HCEC 1CT (cell line): Measurements from ENCODE around the gene HADHA.
"Not testable (repeated sequence)": the region's sequence is repeated elsewhere in the genome, so short reads cannot be mapped to it uniquely, and the experiment has no call there.

Experiments used
- DNase-seq: peaks from one replicate; pipeline ENCODE4 v3.0.0-alpha.2; 2017

HADHA gene

GRCh38 chr2:26244309-26245230 is at the start of gene HADHA, which contains the start of gene HADHB:
Gene HADHA (minus strand): TSS chr2:26244632. CDS start chr2:26244596, 36 bp downstream.
Gene HADHB (plus strand): TSS chr2:26244939. CDS start chr2:26254255, 9,316 bp downstream.
- peak; percentile 93 for DNase-seq

DNA sequence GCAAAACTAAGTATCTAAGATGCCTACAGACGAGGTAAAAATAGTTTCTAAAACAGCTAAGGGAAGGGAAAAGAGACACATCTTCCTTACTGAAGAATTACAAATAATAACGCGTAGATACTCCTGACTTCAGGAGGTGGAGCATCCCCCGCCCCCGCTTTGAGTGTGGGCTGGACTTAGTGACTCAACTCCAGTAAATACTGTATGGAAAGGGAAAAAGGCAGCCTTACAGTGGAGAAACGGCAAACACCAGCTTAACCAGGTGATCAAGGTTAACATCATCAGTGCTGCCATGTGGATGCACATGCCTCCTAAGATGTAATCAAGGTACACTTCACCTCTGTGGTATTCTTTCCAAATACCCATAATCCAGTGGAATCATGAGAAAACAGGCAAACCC is 48.2 kb upstream of the HADHA start:
- no peak for DNase-seq

GRCh38 chr2:26290001-26290400 is 45.6 kb upstream of the HADHA start:
- DNase-seq: no peak

GRCh38 chr2:26285931-26286330 is 41.5 kb upstream of the HADHA start:
- DNase-seq: no peak

- peak; percentile 72 for DNase-seq
Observed at GRCh38 chr2:26284132-26284531, 39.7 kb upstream of the HADHA start.

GRCh38 chr2:26283606-26284005 is 39.2 kb upstream of the HADHA start:
- no peak for DNase-seq

GRCh38 chr2:26281226-26281625 is 36.8 kb upstream of the HADHA start:
- no peak for DNase-seq

DNA sequence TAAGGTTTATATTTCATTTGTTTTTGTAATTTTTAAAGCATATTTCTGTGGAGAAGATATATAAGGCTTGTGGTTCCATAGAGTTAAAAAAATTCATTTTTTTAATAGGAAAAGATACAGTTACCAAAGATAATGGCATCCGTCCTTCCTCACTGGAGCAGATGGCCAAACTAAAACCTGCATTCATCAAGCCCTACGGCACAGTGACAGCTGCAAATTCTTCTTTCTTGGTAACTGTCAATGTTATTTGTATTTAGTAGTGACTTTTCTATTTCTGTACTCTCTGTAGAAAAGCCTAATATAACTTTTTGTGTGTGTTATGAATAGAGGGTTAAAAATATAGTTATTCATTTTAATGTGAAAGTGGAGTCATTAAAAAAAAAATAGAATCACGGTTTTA is 35.5 kb upstream of the HADHA start:
- no peak for DNase-seq

GRCh38 chr2:26276484-26277227 is 32.2 kb upstream of the HADHA start:
- DNase-seq: no peak

- DNase-seq: peak; percentile 90
Observed at GRCh38 chr2:26274058-26274613, 29.7 kb upstream of the HADHA start.

DNA sequence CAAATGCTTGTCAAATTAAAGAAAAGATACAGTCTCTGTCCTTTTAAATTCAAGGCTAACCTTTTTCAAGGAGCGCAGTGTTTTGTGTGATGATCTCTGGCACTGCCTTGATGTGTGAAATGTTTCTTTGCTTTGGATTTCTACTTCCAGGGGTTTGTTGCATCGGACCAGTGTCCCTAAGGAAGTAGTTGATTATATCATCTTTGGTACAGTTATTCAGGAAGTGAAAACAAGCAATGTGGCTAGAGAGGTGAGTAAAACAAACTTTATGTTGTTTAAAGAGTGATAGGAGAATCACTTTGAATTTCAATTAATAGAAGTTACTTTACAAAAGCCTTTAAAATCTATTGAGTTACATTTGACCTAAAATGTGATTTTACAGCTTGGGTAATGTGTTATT is 29.1 kb upstream of the HADHA start:
- DNase-seq: no peak

GRCh38 chr2:26270373-26270772 is 25.9 kb upstream of the HADHA start:
- DNase-seq: peak; percentile 3

DNA sequence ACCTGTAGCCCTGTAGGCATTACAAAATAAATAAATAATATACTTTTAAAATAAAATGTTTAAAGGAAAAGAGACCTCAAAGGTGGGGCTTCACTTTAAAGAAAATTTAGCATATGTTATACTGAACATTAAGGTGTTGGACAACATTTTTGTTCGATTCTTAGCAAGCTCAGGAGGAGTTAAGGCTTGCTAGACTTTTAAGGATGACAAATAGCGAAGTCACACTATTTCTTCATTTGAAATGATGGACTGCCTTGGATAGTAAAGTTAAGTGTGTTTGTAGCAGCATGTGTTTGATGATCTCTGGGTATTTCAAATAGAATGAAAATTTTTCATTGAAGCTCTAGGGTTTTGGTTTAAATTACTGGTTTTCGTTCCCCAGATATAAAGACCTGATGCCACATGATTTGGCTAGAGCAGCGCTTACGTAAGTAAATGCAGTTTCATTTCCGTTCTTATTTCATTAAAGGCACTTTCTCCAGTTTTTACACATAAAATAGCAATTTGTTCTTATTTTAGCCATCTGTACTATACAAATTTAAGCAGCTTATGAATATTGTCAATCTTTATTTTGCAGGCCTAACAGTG is 25.2 kb upstream of the HADHA start:
- DNase-seq: peak; percentile 62

DNA sequence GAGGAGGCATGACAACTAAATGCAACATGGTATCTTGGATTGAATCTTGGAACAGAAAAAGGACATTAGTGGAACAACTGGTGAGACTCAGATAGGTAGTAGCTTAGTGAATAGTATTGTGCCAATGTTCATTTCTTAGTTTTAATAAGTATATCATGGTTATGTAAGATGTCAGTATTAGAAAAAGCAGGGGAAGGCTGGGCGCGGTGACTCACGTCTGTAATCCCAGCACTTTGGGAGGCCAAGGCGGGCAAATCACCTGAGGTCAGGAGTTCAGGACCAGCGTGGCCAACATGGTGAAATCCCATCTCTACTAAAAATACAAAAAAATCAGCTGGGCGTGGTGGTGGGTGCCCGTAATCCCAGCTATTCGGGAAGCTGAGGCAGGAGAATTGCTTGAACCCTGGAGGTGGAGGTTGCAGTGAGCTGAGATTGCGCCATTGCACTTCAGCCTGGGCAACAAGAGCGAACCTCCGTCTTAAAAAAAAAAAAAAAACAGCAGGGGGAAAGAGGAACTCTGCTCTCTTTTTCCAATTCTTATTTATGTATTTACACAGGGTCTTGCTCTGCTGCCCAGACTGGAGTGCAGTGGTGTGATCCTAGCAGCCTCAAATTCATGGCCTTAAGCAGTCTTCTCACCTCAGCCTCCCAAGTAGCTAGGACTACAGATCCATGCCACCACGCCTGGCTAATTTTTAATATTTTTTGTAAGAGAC is 24.4 kb upstream of the HADHA start:
- not testable (repeated sequence) for DNase-seq

GRCh38 chr2:26268213-26268612 is 23.8 kb upstream of the HADHA start:
- no peak for DNase-seq

DNA sequence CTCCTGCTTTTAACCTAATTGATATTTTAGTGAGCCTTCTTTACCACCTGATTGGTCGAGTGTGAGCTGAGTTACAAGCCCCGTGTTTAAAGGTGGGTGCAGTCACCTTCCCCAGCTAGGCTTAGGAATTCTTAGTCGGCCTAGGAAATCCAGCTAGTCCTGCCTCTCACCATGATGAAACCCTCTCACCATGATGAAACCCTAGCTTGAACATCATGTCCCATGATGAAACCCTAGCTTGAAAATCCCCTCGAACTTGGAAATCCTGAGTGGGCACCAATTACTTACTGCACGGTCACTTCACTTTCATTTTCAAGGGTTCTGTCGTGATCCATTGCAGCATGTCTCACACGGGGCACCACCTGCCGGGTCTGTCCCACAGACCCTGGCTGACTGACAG is 14.4 kb upstream of the HADHA start:
- not testable (repeated sequence) for DNase-seq

DNA sequence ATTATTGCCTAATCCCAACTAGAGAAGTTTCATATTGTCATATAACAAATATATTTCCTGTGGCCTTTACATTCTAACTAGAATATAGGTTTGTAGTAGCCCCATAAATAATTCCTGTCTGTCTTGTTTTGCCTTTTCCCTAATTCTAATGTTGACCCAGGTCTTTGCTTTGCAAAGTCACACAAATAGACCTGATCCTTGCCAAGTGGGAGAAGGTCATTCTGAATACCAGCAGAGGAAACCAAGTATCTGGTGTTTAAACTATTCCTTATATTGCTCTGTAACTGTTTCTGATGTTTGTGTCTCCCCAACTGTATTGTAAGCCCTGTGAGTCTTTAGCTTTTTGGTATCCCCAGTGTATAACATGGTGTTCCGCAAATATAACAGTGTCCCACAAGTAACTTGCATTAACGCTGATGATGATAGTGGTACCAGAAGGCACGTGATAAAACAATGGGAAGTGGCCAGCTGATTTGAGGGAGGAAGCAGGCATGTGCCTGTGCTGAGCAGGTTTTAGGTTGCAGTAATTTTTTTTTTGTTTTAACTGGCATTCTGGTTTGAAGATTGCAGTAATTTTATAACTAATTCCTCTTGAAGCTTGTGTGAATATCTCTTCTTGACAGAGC is 11.4 kb upstream of the HADHA start:
- DNase-seq: no peak

DNA sequence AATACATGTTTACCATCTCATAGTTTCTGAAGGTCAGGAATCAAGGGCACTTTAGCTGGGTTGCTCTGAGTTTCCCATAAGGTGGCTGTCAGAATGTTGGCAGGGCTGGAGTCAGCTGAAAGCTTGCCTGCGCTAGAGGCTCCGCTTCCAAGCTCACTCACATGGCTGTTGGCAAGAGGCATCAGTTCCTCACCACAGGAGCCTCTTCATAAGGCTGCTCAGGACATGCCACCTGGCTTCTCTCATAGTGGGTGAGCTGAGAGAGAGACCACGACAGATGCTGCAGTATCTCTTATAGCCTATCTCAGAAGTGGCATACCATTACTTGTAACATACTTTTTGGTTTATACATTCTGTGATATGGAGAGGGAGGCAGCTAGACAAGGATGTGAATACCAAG is 7.5 kb upstream of the HADHA start:
- no peak for DNase-seq

GRCh38 chr2:26249625-26250024 is 5.2 kb upstream of the HADHA start:
- no peak for DNase-seq

DNA sequence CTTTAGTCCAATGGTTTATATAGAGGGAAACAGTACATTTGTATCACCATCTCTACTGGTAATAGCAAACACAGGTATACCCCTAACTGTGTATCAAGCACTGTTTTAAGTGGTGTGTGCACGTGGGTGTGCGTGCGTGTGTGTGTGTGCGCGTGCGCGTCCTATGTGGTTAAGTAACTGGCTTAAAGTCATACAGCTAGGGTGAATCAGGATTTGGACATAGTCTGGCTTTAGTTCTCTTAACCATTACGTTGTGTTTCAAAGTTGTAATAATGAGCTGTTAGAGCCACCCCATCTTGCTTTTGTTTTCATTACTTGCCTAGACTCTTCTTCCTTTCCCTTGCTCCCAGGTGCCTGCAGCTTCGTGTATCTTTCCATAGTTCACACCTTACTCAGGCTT is 2.4 kb upstream of the HADHA start:
- peak; percentile 7 for DNase-seq

- peak; percentile 24 for DNase-seq
Observed at GRCh38 chr2:26245810-26246209, 1.4 kb upstream of the HADHA start.

DNA sequence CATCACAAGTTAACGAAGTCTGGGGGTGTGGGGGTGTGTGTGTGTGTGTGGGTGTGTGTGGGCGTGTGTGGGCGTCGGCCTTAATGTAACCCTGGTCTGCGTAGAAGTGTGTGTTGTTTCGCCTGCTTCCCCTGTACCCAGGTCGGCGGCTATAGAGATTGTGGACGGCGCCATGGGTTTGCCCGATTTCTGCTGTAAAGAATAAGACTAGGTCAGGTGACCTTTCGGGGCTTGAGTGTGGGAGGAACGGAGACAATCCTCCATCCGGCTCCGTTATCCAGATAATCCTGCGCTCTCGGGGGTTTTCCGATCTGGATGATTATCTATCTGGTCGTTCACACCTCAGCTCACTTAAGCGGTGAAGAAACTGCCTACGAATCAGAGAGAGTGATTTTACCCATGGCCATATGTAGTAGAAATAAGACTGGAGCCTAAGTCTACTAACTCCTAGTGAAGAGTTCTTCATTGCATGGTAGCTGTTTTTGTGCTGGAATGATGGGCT is 850 bp upstream of the HADHA start:
- DNase-seq: peak; percentile 21
